Common myeloid progenitor, CD34-positive (primary cell): ENCODE data around the gene CNFN.

ENCODE experiments used
- CTCF ChIA-PET: fragments of 350-600 bp; sonication (Branson Sonifier 250); formaldehyde crosslinking; loops from one replicate; lab custom pipeline; 2021; ENCODE audit warnings: antibody characterized with exemption; lab: Charles Lee
- POLR2A ChIA-PET: fragments of 350-600 bp; sonication (Branson Sonifier 250); formaldehyde crosslinking; loops from one replicate; lab custom pipeline; 2021; ENCODE audit warnings: antibody characterized with exemption; lab: Charles Lee
- DNase-seq, 3 donors: peaks; one replicate each; pipeline versions ENCODE4 v3.0.0 to v3.0.0-alpha.2; 2013
- H3K27ac ChIP-seq, 2 experiments: 1 replicate in 1 of 2; 2 replicates in 1 of 2; pipeline ENCODE4 v1.7.0; 2013; ENCODE audit warnings: inconsistent platforms in 2 of 2, low read length in 2 of 2, mild to moderate bottlenecking in 2 of 2, low read depth in 1 of 2, moderate library complexity in 1 of 2; ENCODE audit not compliant: severe bottlenecking in 2 of 2, insufficient read depth in 1 of 2, poor library complexity in 1 of 2
- H3K27me3 ChIP-seq, 5 experiments: replicated peaks in 2 of 5; 1 replicate in 3 of 5; 2 replicates in 2 of 5; pipeline versions ENCODE4 v1.6.1 to v1.7.0; 2013; ENCODE audit warnings: low read length in 4 of 5, mild to moderate bottlenecking in 2 of 5, moderate library complexity in 2 of 5, inconsistent platforms in 1 of 5; ENCODE audit not compliant: insufficient read depth in 5 of 5, control insufficient read depth in 4 of 5
- H3K36me3 ChIP-seq, 4 experiments: 1 replicate in 2 of 4; 2 replicates in 2 of 4; pipeline versions ENCODE4 v1.6.1 to v1.7.0; 2013; ENCODE audit warnings: low read length in 3 of 4, control low read depth in 1 of 4, mild to moderate bottlenecking in 1 of 4; ENCODE audit not compliant: control insufficient read depth in 4 of 4, insufficient read depth in 4 of 4
- H3K4me1 ChIP-seq, 4 experiments: 1 replicate in 3 of 4; 2 replicates in 1 of 4; pipeline versions ENCODE4 v1.6.1 to v1.7.1; 2013; ENCODE audit warnings: low read length in 3 of 4, mild to moderate bottlenecking in 3 of 4, control low read depth in 1 of 4, inconsistent platforms in 1 of 4, moderate library complexity in 1 of 4; ENCODE audit not compliant: control insufficient read depth in 4 of 4, insufficient read depth in 4 of 4; ENCODE audit errors: control extremely low read depth in 1 of 4
- H3K4me3 ChIP-seq, 7 experiments: 1 replicate in 4 of 7; 2 replicates in 3 of 7; pipeline versions ENCODE4 v1.5.1 to v1.7.0; 2013; ENCODE audit warnings: mild to moderate bottlenecking in 7 of 7, low read length in 6 of 7, moderate library complexity in 6 of 7, inconsistent platforms in 2 of 7, low read depth in 2 of 7, control low read depth in 1 of 7; ENCODE audit not compliant: insufficient read depth in 4 of 7, control insufficient read depth in 1 of 7; ENCODE audit errors: extremely low read depth in 1 of 7
- H3K9me3 ChIP-seq, 5 experiments: 1 replicate in 4 of 5; 2 replicates in 1 of 5; pipeline versions ENCODE4 v1.6.1 to v1.7.1; 2013; ENCODE audit warnings: low read length in 4 of 5, mild to moderate bottlenecking in 2 of 5, inconsistent platforms in 1 of 5, low read depth in 1 of 5, moderate library complexity in 1 of 5; ENCODE audit not compliant: control insufficient read depth in 4 of 5, insufficient read depth in 2 of 5; ENCODE audit errors: control extremely low read depth in 1 of 5
- WGBS: methylation state at CpG from one replicate; pipeline ENCODE4 v1.1.5; 2013; ENCODE audit not compliant: insufficient coverage; 5-methylcytosine and 5-hydroxymethylcytosine counted together

Gene CNFN

GRCh38 chr19:42422092-42422900 lies 32.2 kb upstream of the CNFN start:
- POLR2A ChIA-PET = no interaction called here
- Histone ChIP-seq H3K27me3 (peaks cover 0 to 7% (median 0%) of the 10 kb centered on the region in 5 experiments), H3K9me3 (no peaks in the 10 kb centered on the region), H3K4me3 (peak overlapping the region in 6 of 7 experiments; percentile 50 to 74 (median 68)), H3K36me3 (no peaks in the 10 kb centered on the region), H3K27ac (peak overlapping the region in 1 of 2 experiments; percentile 12), H3K4me1 (peaks cover 7 to 34% (median 25%) of the 10 kb centered on the region in 4 experiments)
- WGBS = 70% methylated on average over 14 of the region's 17 CpGs
- DNase-seq = peak in 2 of 3 donors; percentile 58 to 72
- CTCF ChIA-PET = interaction anchor here (1.0 to 2.2 kb wide), 3 partner anchors 13 to 32 kb away, joined by 3 to 6 read pairs (median 4); partner anchors contain the start of gene CNFN

GRCh38 chr19:42421591-42422031 lies 31.5 kb upstream of the CNFN start:
- Histone ChIP-seq H3K9me3 (no peaks in the 10 kb centered on the region), H3K36me3 (peaks cover 0 to under 1% (median 0%) of the 10 kb centered on the region in 4 experiments), H3K4me3 (no peak overlapping the region), H3K27ac (no peak overlapping the region), H3K4me1 (peaks cover 7 to 34% (median 25%) of the 10 kb centered on the region in 4 experiments), H3K27me3 (peaks cover 0 to 7% (median 0%) of the 10 kb centered on the region in 5 experiments)
- DNase-seq = no peak
- 75% methylated on average over 9 of the region's 9 CpGs for WGBS
- ChIA-PET CTCF (interaction anchor here (1.0 to 2.1 kb wide), 2 partner anchors 12 to 19 kb away, joined by 3 to 8 read pairs; no protein-coding TSS in a partner anchor), POLR2A (no interaction called here)

GRCh38 chr19:42421101-42421500 lies 31.0 kb upstream of the CNFN start:
- H3K27ac ChIP-seq = no peak overlapping the region
- WGBS = 84% methylated on average over 3 of the region's 4 CpGs
- H3K36me3 ChIP-seq = peaks cover 0 to 2% (median 0%) of the 10 kb centered on the region in 4 experiments
- peaks cover 7 to 34% (median 25%) of the 10 kb centered on the region in 4 experiments for H3K4me1 ChIP-seq
- no peak for DNase-seq
- H3K9me3 ChIP-seq = no peaks in the 10 kb centered on the region
- POLR2A ChIA-PET = no interaction called here
- CTCF ChIA-PET = interaction anchor here (0.7 to 2.1 kb wide), 4 partner anchors 17 to 972 kb away, joined by 3 to 8 read pairs (median 7); no protein-coding TSS in a partner anchor
- H3K27me3 ChIP-seq = peaks cover 0 to 7% (median 0%) of the 10 kb centered on the region in 5 experiments
- H3K4me3 ChIP-seq = no peak overlapping the region

- 66% methylated on average over 7 of the region's 10 CpGs for WGBS
- Histone ChIP-seq H3K27ac (no peak overlapping the region), H3K36me3 (peaks cover 0 to 2% (median 0%) of the 10 kb centered on the region in 4 experiments), H3K27me3 (peaks cover 0 to 7% (median 0%) of the 10 kb centered on the region in 5 experiments), H3K9me3 (no peaks in the 10 kb centered on the region), H3K4me1 (peaks cover 7 to 34% (median 25%) of the 10 kb centered on the region in 4 experiments), H3K4me3 (no peak overlapping the region)
- POLR2A ChIA-PET = no interaction called here
- CTCF ChIA-PET = interaction anchor here (0.9 to 2.1 kb wide), 5 partner anchors 9 to 21 kb away, joined by 3 to 8 read pairs (median 7); no protein-coding TSS in a partner anchor
- peak; percentile 59 to 77 (median 73) for DNase-seq
Measured at GRCh38 chr19:42420055-42420544, 30.0 kb upstream of the CNFN start.

- POLR2A ChIA-PET = no interaction called here
- no peak overlapping the region for H3K27ac ChIP-seq
Measured at GRCh38 chr19:42419309-42419708, 29.2 kb upstream of the CNFN start.

GRCh38 chr19:42412661-42413076 lies 22.6 kb upstream of the CNFN start:
- no peak for DNase-seq
- Histone ChIP-seq H3K36me3 (peaks cover 0 to 14% (median 4%) of the 10 kb centered on the region in 4 experiments), H3K27ac (no peak overlapping the region), H3K9me3 (no peaks in the 10 kb centered on the region), H3K27me3 (no peaks in the 10 kb centered on the region), H3K4me1 (no peaks in the 10 kb centered on the region), H3K4me3 (no peak overlapping the region)
- 97% methylated on average over 3 of the region's 4 CpGs for WGBS
- ChIA-PET CTCF (no interaction called here), POLR2A (interaction anchor here (0.6 kb wide), 1 partner anchor 373 kb away, joined by 3 read pairs; no protein-coding TSS in a partner anchor)

More at GRCh38 chr19:42419309-42419708, 29.2 kb upstream of the CNFN start:
- 100% methylated on average over 3 of the region's 6 CpGs for WGBS
- peaks cover 0 to 2% (median 0%) of the 10 kb centered on the region in 4 experiments for H3K36me3 ChIP-seq
- CTCF ChIA-PET = interaction anchor here (1.9 kb wide), 1 partner anchor 19 kb away, joined by 7 read pairs; no protein-coding TSS in a partner anchor
- H3K4me1 ChIP-seq = peaks cover 7 to 34% (median 23%) of the 10 kb centered on the region in 4 experiments
- no peaks in the 10 kb centered on the region for H3K9me3 ChIP-seq
- peaks cover 0 to 5% (median 0%) of the 10 kb centered on the region in 5 experiments for H3K27me3 ChIP-seq
- no peak for DNase-seq
- no peak overlapping the region for H3K4me3 ChIP-seq
